Coronary artery (tissue), 2 donors: ENCODE measurements around the gene CPED1.
"Not testable (repeated sequence)": the region's sequence is repeated elsewhere in the genome, so short reads cannot be mapped to it uniquely, and the experiment has no call there.

Experiments used
- DNase-seq: peaks from one replicate; pipeline ENCODE4 v3.0.0-alpha.2; 2017; ENCODE audit warnings: low spot score
- H3K27ac ChIP-seq, 2 donors: fragments of 200-600 bp; sonication (generic); one replicate each; pipeline ENCODE4 v1.5.1; 2016 to 2019
- H3K4me3 ChIP-seq: fragments of 200-600 bp; sonication (generic); 2 replicates; pipeline ENCODE4 v1.5.1; 2016; ENCODE audit warnings: mild to moderate bottlenecking, moderate library complexity
- CTCF ChIP-seq: fragments of 200-600 bp; sonication (generic); IDR thresholded peaks from one replicate; pipeline ENCODE4 v1.5.1; 2019; ENCODE audit warnings: antibody characterized with exemption

Gene CPED1

GRCh38 chr7:121205777-121206176 is 217.3 kb downstream of the CPED1 start:
- no peak overlapping the region for H3K27ac ChIP-seq

GRCh38 chr7:121211253-121211652 is 222.7 kb downstream of the CPED1 start:
- Histone ChIP-seq H3K4me3 (no peak overlapping the region), H3K27ac (no peak overlapping the region)
- no peak for DNase-seq
- no peak for TF ChIP-seq CTCF

More at GRCh38 chr7:121205777-121206176, 217.3 kb downstream of the CPED1 start:
- no peak for TF ChIP-seq CTCF
- H3K4me3 ChIP-seq, result no peak overlapping the region
- DNase-seq, result no peak

GRCh38 chr7:121212036-121212435 is 223.5 kb downstream of the CPED1 start:
- DNase-seq, result no peak
- Histone ChIP-seq H3K4me3 (no peak overlapping the region), H3K27ac (no peak overlapping the region)
- no peak for TF ChIP-seq CTCF

- H3K27ac ChIP-seq, result no peak overlapping the region
- no peak for DNase-seq
- H3K4me3 ChIP-seq, result no peak overlapping the region
- no peak for TF ChIP-seq CTCF
Measured at GRCh38 chr7:121214657-121215056, 226.1 kb downstream of the CPED1 start.

GRCh38 chr7:121219026-121219425 is 230.5 kb downstream of the CPED1 start:
- TF ChIP-seq CTCF, result no peak
- Histone ChIP-seq H3K27ac (no peak overlapping the region), H3K4me3 (no peak overlapping the region)
- DNase-seq, result no peak

- not testable (repeated sequence) for DNase-seq, H3K27ac ChIP-seq, H3K4me3 ChIP-seq
Measured at GRCh38 chr7:121221108-121221507, 232.6 kb downstream of the CPED1 start.

GRCh38 chr7:121228779-121229178 is 240.3 kb downstream of the CPED1 start:
- no peak for TF ChIP-seq CTCF
- Histone ChIP-seq H3K4me3 (no peak overlapping the region), H3K27ac (no peak overlapping the region)
- no peak for DNase-seq

- DNase-seq, result no peak
- no peak overlapping the region for H3K4me3 ChIP-seq
- TF ChIP-seq CTCF, result no peak
Measured at GRCh38 chr7:121235201-121235600, 246.7 kb downstream of the CPED1 start.

More at GRCh38 chr7:121235201-121235600, 246.7 kb downstream of the CPED1 start:
- no peak overlapping the region for H3K27ac ChIP-seq
